Measurements from ENCODE around the gene CFAP77. TPM values are rescaled to one million over a fixed set of nuclear protein-coding genes. Genes with fewer than 3 reads are reported as not detected.

Gene CFAP77
- polyA plus RNA-seq (not detected in 2 replicates), polyA minus RNA-seq (not detected in 2 replicates)

DNA sequence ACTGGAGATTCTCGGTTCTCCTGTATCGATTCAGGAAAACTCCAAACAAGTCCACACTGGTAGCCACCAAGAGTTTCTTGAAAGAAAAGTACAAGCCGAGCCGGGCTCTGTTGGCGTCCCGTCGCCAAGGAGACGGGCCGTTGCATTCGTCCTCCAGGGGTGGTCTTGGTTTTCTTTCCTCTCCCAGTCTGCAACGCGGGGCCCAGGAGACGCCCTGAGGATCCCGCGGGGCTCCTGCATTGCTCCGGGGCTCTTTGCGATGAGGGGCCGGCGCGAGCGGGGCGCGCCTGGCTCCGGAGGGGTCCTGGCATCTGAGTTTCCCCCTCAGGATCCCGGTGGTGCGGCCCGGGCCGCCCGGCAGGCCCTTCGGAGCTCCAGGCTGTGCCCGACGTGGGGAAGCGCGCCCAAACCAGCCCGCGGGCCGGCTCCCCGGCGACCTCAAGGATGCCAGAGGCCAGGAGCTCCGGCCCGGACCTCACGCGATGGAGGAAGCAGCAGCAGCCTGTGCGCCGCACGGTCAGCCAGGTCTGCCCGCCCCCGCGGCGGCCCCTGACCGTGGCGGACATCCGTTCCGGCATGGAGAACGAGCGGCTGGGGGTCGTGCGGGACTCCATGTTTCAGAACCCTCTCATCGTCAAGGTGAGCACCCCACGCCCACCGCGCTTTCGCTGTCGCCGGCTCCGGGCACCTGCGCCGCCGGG, at the start of gene CFAP77:
TSS of gene CFAP77 (plus strand) at position 384 of the 701 bp plus-strand sequence. CDS start at position 445, 61 bp downstream.
- Histone ChIP-seq H2AFZ (ENCODE audit: low read depth, low read length) (peak within 1 kb of the TSS; percentile 51), H3K4me3 (ENCODE audit: low read length) (peak within 1 kb of the TSS; percentile 62), H3K27me3 (ENCODE audit: insufficient read depth, low read depth, low read length) (peaks cover 61% of the 10 kb centered on the region), H3K36me3 (ENCODE audit: insufficient read depth, low read length) (no peaks in the 10 kb centered on the region), H3K4me2 (ENCODE audit: low read length) (no peak within 1 kb of the TSS), H3K9me2 (ENCODE audit: insufficient read depth, low read length) (no peaks in the 10 kb centered on the region), H3K27ac (ENCODE audit: low read length) (no peak within 1 kb of the TSS), H3K9ac (ENCODE audit: low read length) (peak within 1 kb of the TSS; percentile 49), H3K79me2 (replicated peaks; ENCODE audit: insufficient read depth, low read length) (peaks cover 11% of the 10 kb centered on the region), H3K9me3 (ENCODE audit: low read length) (no peaks in the 10 kb centered on the region), H3F3A (ENCODE audit: insufficient read depth, low read length, poor library complexity, severe bottlenecking) (no peaks in the 10 kb centered on the region), H4K20me1 (ENCODE audit: insufficient read depth) (no peaks in the 10 kb centered on the region)
- TF ChIP-seq RAD21 (conservative IDR thresholded peaks at IDR 0.05): no peak
- TF ChIP-seq CTCF (IDR thresholded peaks at IDR 0.05; ENCODE audit: poor library complexity, severe bottlenecking): no peak
- no peak for TF ChIP-seq POLR2AphosphoS5 (IDR thresholded peaks at IDR 0.05)
- peak; percentile 84 for TF ChIP-seq EZH2 (IDR thresholded peaks at IDR 0.05; ENCODE audit: borderline replicate concordance, insufficient read depth, low read length, poor library complexity, severe bottlenecking)
- TF ChIP-seq EP300 (conservative IDR thresholded peaks at IDR 0.05; ENCODE audit: poor library complexity, severe bottlenecking): no peak
- no peak for TF ChIP-seq REST (IDR thresholded peaks at IDR 0.05; ENCODE audit: borderline replicate concordance)
- TF ChIP-seq SMC3 (conservative IDR thresholded peaks at IDR 0.05; ENCODE audit: poor library complexity): no peak
- peak; percentile 54 for TF ChIP-seq MXI1 (conservative IDR thresholded peaks at IDR 0.05; ENCODE audit: poor library complexity, severe bottlenecking)
- TF ChIP-seq TAF1 (IDR thresholded peaks at IDR 0.05; ENCODE audit: low read depth): no peak

GRCh38 chr9:132364068-132364467, 45.9 kb upstream of the CFAP77 start:
- H3K27ac ChIP-seq (ENCODE audit: low read length): no peak overlapping the region
- no peaks in the 10 kb centered on the region for H3K79me2 ChIP-seq (replicated peaks; ENCODE audit: insufficient read depth, low read length)
- no peaks in the 10 kb centered on the region for H3K9me2 ChIP-seq (ENCODE audit: insufficient read depth, low read length)
- no peaks in the 10 kb centered on the region for H3K36me3 ChIP-seq (ENCODE audit: insufficient read depth, low read length)
- H3K27me3 ChIP-seq (ENCODE audit: insufficient read depth, low read depth, low read length): no peaks in the 10 kb centered on the region
- H2AFZ ChIP-seq (ENCODE audit: low read depth, low read length): no peak overlapping the region
- no peak overlapping the region for H3K4me3 ChIP-seq (ENCODE audit: low read length)
- no peaks in the 10 kb centered on the region for H3F3A ChIP-seq (ENCODE audit: insufficient read depth, low read length, poor library complexity, severe bottlenecking)
- H3K9ac ChIP-seq (ENCODE audit: low read length): no peak overlapping the region
- no peaks in the 10 kb centered on the region for H3K9me3 ChIP-seq (ENCODE audit: low read length)
- no peaks in the 10 kb centered on the region for H4K20me1 ChIP-seq (ENCODE audit: insufficient read depth)
- H3K4me2 ChIP-seq (ENCODE audit: low read length): no peak overlapping the region
- TF ChIP-seq REST (IDR thresholded peaks at IDR 0.05; ENCODE audit: borderline replicate concordance) (no peak), EZH2 (IDR thresholded peaks at IDR 0.05; ENCODE audit: borderline replicate concordance, insufficient read depth, low read length, poor library complexity, severe bottlenecking) (no peak), CTCF (IDR thresholded peaks at IDR 0.05; ENCODE audit: poor library complexity, severe bottlenecking) (no peak), EP300 (conservative IDR thresholded peaks at IDR 0.05; ENCODE audit: poor library complexity, severe bottlenecking) (no peak), RAD21 (conservative IDR thresholded peaks at IDR 0.05) (no peak), TAF1 (IDR thresholded peaks at IDR 0.05; ENCODE audit: low read depth) (no peak), SMC3 (conservative IDR thresholded peaks at IDR 0.05; ENCODE audit: poor library complexity) (no peak), MXI1 (conservative IDR thresholded peaks at IDR 0.05; ENCODE audit: poor library complexity, severe bottlenecking) (no peak), POLR2AphosphoS5 (IDR thresholded peaks at IDR 0.05) (no peak)
